Natural killer cell treated with Interleukin-12 subunit alpha and Interleukin-12 subunit beta and Interleukin-15 and Interleukin-18, amount 100 ng/mL, for 72 hours (primary cell): Measurements from ENCODE around the gene NAA80. TPM values are rescaled to one million over a fixed set of nuclear protein-coding genes. Genes with fewer than 3 reads are reported as not detected.
A peak's percentile ranks its signal among the peaks of the same experiment; 100 is the strongest.

Source experiments
- ATAC-seq, 2 donors: fragments of 150-1000 bp; cut with Tn5 transposase in 1 of 2; sonication (Bioruptor Pico), chemical (Tn5 transposase) in 1 of 2; 2 replicates each; pipeline ENCODE4 v1.10.0; 2021
- DNase-seq: peaks from one replicate; pipeline ENCODE4 v3.0.0; 2022; ENCODE audit warnings: low spot score
- H3K27ac Mint-ChIP-seq, 2 donors: 1 replicate in 1 of 2; 2 replicates in 1 of 2; pipeline ENCODE4 v1.8.0; 2022; ENCODE audit warnings: mixed read lengths in 2 of 2, mild to moderate bottlenecking in 1 of 2, moderate library complexity in 1 of 2
- H3K27me3 Mint-ChIP-seq, 2 donors: 1 replicate in 1 of 2; 2 replicates in 1 of 2; pipeline ENCODE4 v1.8.0; 2022; ENCODE audit warnings: mixed read lengths in 2 of 2
- H3K36me3 Mint-ChIP-seq: one replicate; pipeline ENCODE4 v1.8.0; 2022; ENCODE audit warnings: mixed read lengths
- H3K4me1 Mint-ChIP-seq, 2 donors: 1 replicate in 1 of 2; 2 replicates in 1 of 2; pipeline ENCODE4 v1.8.0; 2022; ENCODE audit warnings: low read depth in 2 of 2, mixed read lengths in 2 of 2, mild to moderate bottlenecking in 1 of 2
- H3K4me3 Mint-ChIP-seq: one replicate; pipeline ENCODE4 v1.8.0; 2022; ENCODE audit warnings: mixed read lengths
- H3K9me3 Mint-ChIP-seq: 2 replicates; pipeline ENCODE4 v1.8.0; 2022; ENCODE audit warnings: mixed read lengths
- total RNA-seq, 2 donors: library from RNA; stranded (reverse); gene quantifications; one replicate each; pipeline ENCODE4 v1.2.3, GENCODE V29; 2022

NAA80 gene
- total RNA-seq, 2 donors from 2014 or later = 13.2 to 15.7 TPM

DNA sequence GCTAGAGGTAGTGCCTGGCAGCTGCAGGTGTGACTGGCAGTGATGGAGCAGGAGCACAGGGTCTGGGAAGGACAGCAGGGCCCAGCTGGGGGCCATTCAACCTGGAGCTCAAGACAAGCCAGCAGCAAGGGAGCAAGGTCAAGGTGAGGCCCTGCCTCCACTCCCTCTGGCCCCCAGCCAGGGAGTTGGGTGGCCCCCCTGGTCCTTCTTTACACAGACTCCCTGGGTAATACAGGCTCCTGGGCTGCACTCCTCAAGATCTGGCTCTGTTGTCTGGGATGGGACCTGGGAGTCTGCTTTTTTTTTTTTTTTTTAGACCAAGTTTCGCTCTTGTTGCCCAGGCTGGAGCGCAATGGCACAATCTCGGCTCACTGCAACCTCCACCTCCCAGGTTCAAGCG, 48.7 kb downstream of the NAA80 start:
- H3K27me3 Mint-ChIP-seq = no peaks in the 10 kb centered on the region
- H3K4me1 Mint-ChIP-seq = peaks cover 45% of the 10 kb centered on the region in 2 donors
- H3K27ac Mint-ChIP-seq = peak overlapping the region in 1 of 2 donors; percentile 74
- DNase-seq = no peak
- no peaks in the 10 kb centered on the region for H3K36me3 Mint-ChIP-seq
- H3K9me3 Mint-ChIP-seq = no peaks in the 10 kb centered on the region
- no peak for ATAC-seq
- H3K4me3 Mint-ChIP-seq = no peak overlapping the region

GRCh38 chr3:50249457-50249856, 49.7 kb downstream of the NAA80 start:
- no peaks in the 10 kb centered on the region for H3K9me3 Mint-ChIP-seq
- no peaks in the 10 kb centered on the region for H3K36me3 Mint-ChIP-seq
- no peaks in the 10 kb centered on the region for H3K27me3 Mint-ChIP-seq
- DNase-seq (no peak), ATAC-seq (no peak)
- peak overlapping the region in 1 of 2 donors; percentile 81 for H3K27ac Mint-ChIP-seq
- no peak overlapping the region for H3K4me3 Mint-ChIP-seq
- peaks cover 50 to 54% of the 10 kb centered on the region in 2 donors for H3K4me1 Mint-ChIP-seq

GRCh38 chr3:50248387-50248786, 50.8 kb downstream of the NAA80 start:
- peak overlapping the region; percentile 62 for H3K4me3 Mint-ChIP-seq
- peaks cover 53 to 59% of the 10 kb centered on the region in 2 donors for H3K4me1 Mint-ChIP-seq
- ATAC-seq (no peak), DNase-seq (no peak)
- peak overlapping the region; percentile 63 to 81 for H3K27ac Mint-ChIP-seq
- H3K36me3 Mint-ChIP-seq = no peaks in the 10 kb centered on the region
- no peaks in the 10 kb centered on the region for H3K27me3 Mint-ChIP-seq
- H3K9me3 Mint-ChIP-seq = no peaks in the 10 kb centered on the region

DNA sequence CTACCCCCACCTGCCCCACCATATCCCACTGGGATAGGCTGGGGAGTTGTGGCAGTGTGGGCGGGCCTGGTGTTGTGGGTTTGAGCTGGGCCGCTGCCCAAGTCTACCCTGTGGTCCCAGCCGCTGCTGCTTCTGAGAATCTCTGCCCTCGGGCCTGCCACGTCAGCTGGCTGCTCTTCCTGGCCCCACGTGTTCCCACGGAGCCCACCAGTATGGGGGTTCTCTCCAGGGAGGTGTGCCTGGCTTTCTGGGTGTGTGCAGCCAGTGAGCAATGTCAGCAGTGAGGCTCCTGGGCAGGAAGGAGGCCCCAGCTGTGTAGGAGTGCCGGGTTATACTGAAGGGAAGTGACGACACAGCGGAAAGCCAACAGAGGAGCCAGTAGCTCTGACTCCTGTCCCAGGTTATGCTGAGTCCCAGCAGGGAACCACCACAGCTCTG, 52.7 kb downstream of the NAA80 start:
- peak overlapping the region; percentile 66 for H3K4me3 Mint-ChIP-seq
- ATAC-seq = peak; percentile 89 to 90

More for the DNA sequence above, 52.7 kb downstream of the NAA80 start:
- DNase-seq = peak; percentile 87
- peaks cover 61 to 73% of the 10 kb centered on the region in 2 donors for H3K4me1 Mint-ChIP-seq
- H3K9me3 Mint-ChIP-seq = no peaks in the 10 kb centered on the region
- no peaks in the 10 kb centered on the region for H3K27me3 Mint-ChIP-seq
- H3K27ac Mint-ChIP-seq = peak overlapping the region; percentile 97 to 99
- no peaks in the 10 kb centered on the region for H3K36me3 Mint-ChIP-seq

Other genes with a start within 250 kb of the NAA80 start
- gene RBM5, start 210.5 kb downstream of the NAA80 start, total RNA-seq = 100 to 1,000 TPM; 198 to 270 TPM
- gene SEMA3F, start 144.1 kb downstream of the NAA80 start, total RNA-seq = under 1 TPM; 0.12 to 0.81 TPM
- not detected for gene GNAT1, start 107.8 kb downstream of the NAA80 start, total RNA-seq
- gene SLC38A3, start 94.1 kb downstream of the NAA80 start, total RNA-seq = not detected
- 100 to 1,000 TPM; 331 to 413 TPM for gene GNAI2, start 63.2 kb downstream of the NAA80 start, total RNA-seq
- gene SEMA3B, start 30.3 kb downstream of the NAA80 start, total RNA-seq = 1 to 10 TPM in 1 of 2 donors, under 1 TPM in 1; 0.89 to 1.2 TPM
- gene LSMEM2, start 20.3 kb downstream of the NAA80 start, total RNA-seq = not detected
- 100 to 1,000 TPM in 1 of 2 donors, 10 to 100 TPM in 1; 84.2 to 225 TPM for gene IFRD2, start 7.0 kb downstream of the NAA80 start, total RNA-seq
- gene HYAL3, start within 50 bp of the NAA80 start, total RNA-seq = 1 to 10 TPM; 5.5 to 5.6 TPM
- under 1 TPM; 0.25 to 0.26 TPM for gene HYAL1, start 4.2 kb upstream of the NAA80 start, total RNA-seq
- 10 to 100 TPM in 1 of 2 donors, 1 to 10 TPM in 1; 5.6 to 11.1 TPM for gene HYAL2, start 23.3 kb upstream of the NAA80 start, total RNA-seq
- 10 to 100 TPM; 26.9 to 31.9 TPM for gene TUSC2, start 28.8 kb upstream of the NAA80 start, total RNA-seq
- 10 to 100 TPM; 48.2 to 65.4 TPM for gene RASSF1, start 41.4 kb upstream of the NAA80 start, total RNA-seq
- gene ZMYND10, start 46.3 kb upstream of the NAA80 start, total RNA-seq = 1 to 10 TPM in 1 of 2 donors, under 1 TPM in 1; 0.95 to 1.4 TPM
- gene NPRL2, start 51.4 kb upstream of the NAA80 start, total RNA-seq = 10 to 100 TPM; 42.3 to 44.6 TPM
- 10 to 100 TPM; 36.9 to 38.2 TPM for gene CYB561D2, start 51.5 kb upstream of the NAA80 start, total RNA-seq
- gene TMEM115, start 60.1 kb upstream of the NAA80 start, total RNA-seq = 10 to 100 TPM; 29.6 to 32.8 TPM
- 1 to 10 TPM; 1.6 to 1.7 TPM for gene CACNA2D2, start 204.2 kb upstream of the NAA80 start, total RNA-seq